ENCODE measurements around the gene IL3RA.
"Not testable (repeated sequence)": the region's sequence is repeated elsewhere in the genome, so short reads cannot be mapped to it uniquely, and the experiment has no call there.

Gene IL3RA

GRCh38 chrX:1330605-1331004 is 6.0 kb upstream of the IL3RA start:
- no peak for DNase-seq (ENCODE audit: extremely low read depth, low read depth)
- TF ChIP-seq CTCF (IDR thresholded peaks at IDR 0.05; ENCODE audit: low read depth, low read length, missing control alignments) = no peak
- H3K4me3 ChIP-seq (replicated peaks; ENCODE audit: low read depth, low read length) = no peak overlapping the region

GRCh38 chrX:1332433-1332832 is 4.2 kb upstream of the IL3RA start:
- DNase-seq (ENCODE audit: extremely low read depth, low read depth); H3K4me3 ChIP-seq (replicated peaks; ENCODE audit: low read depth, low read length): not testable (repeated sequence)

GRCh38 chrX:1334854-1335253 is 1.7 kb upstream of the IL3RA start:
- H3K4me3 ChIP-seq (replicated peaks; ENCODE audit: low read depth, low read length) = no peak overlapping the region
- DNase-seq (ENCODE audit: extremely low read depth, low read depth) = no peak
- TF ChIP-seq CTCF (IDR thresholded peaks at IDR 0.05; ENCODE audit: low read depth, low read length, missing control alignments) = no peak

GRCh38 chrX:1336948-1337779 is 579 bp downstream of the IL3RA start:
- no peak for DNase-seq (ENCODE audit: extremely low read depth, low read depth)
- no peak for TF ChIP-seq CTCF (IDR thresholded peaks at IDR 0.05; ENCODE audit: low read depth, low read length, missing control alignments)
- peak overlapping the region; percentile 26 for H3K4me3 ChIP-seq (replicated peaks; ENCODE audit: low read depth, low read length)

DNA sequence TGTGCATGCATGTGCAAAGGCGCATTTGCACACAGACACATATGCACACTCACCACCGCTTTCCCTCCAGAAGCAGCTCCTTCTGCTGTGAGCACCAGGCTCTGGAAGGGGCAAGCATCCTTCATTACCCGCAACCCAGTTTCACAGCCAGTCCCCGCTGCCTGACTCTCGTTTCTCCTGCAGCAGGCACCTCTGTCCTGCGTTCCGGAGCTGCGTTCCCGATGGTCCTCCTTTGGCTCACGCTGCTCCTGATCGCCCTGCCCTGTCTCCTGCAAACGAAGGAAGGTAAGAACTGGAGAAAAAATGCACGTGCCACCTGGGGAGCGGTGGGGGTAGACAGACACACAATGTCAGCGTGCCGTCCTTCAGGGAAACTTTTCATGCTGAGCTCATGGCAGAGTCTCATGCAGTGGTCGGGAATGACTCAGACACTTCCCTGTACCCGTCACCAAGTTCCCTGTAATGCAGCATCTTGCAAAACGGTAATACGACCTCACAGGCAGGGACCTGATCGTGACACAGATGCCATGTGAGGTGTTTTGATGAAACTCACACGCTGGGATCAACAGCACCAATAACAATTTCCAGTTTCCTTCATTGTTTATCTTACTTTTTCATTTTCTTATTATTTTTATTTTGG is 5.1 kb downstream of the IL3RA start:
- no peak for TF ChIP-seq CTCF (IDR thresholded peaks at IDR 0.05; ENCODE audit: low read depth, low read length, missing control alignments)
- DNase-seq (ENCODE audit: extremely low read depth, low read depth) = no peak
- no peak overlapping the region for H3K4me3 ChIP-seq (replicated peaks; ENCODE audit: low read depth, low read length)

GRCh38 chrX:1349606-1350005 is 13.0 kb downstream of the IL3RA start:
- DNase-seq (ENCODE audit: extremely low read depth, low read depth); H3K4me3 ChIP-seq (replicated peaks; ENCODE audit: low read depth, low read length): not testable (repeated sequence)

DNA sequence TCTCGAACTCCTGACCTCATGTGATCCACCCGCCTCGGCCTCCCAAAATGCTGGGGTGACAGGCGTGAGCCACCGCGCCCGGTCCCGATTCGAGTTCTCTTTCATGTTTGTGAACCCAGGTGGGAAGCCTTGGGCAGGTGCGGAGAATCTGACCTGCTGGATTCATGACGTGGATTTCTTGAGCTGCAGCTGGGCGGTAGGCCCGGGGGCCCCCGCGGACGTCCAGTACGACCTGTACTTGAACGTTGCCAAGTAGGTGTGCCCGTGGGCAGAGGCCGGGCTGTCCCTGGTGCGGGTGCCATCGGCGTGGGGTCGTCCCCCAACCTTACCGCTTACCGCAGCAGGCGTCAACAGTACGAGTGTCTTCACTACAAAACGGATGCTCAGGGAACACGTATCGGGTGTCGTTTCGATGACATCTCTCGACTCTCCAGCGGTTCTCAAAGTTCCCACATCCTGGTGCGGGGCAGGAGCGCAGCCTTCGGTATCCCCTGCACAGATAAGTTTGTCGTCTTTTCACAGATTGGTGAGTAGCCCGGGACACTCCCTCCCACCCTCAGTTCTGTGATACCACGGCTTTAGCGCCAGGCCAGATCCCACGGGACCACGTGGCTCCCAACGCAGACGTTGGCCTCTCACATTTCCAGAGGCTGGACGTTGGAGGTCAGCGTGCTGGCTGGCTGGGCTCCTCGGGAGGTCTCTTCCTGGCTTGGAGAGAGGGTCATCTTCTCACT is 15.6 kb downstream of the IL3RA start:
- TF ChIP-seq CTCF (IDR thresholded peaks at IDR 0.05; ENCODE audit: low read depth, low read length, missing control alignments) = no peak
- DNase-seq (ENCODE audit: extremely low read depth, low read depth) = no peak
- H3K4me3 ChIP-seq (replicated peaks; ENCODE audit: low read depth, low read length) = no peak overlapping the region
